Breast epithelium (tissue), 4 donors: ENCODE measurements around the gene MAP2K4. TPM values are rescaled to one million over a fixed set of nuclear protein-coding genes. Genes with fewer than 3 reads are reported as not detected.

Source experiments
- DNase-seq, 2 donors: peaks; one replicate each; pipeline ENCODE4 v3.0.0-alpha.2; 2019; ENCODE audit warnings: low spot score in 2 of 2
- H3K27ac ChIP-seq, 2 donors: fragments of 200-600 bp; sonication (generic) in 1 of 2; one replicate each; pipeline ENCODE4 v1.5.1; 2016 to 2019; ENCODE audit warnings: mild to moderate bottlenecking in 1 of 2
- H3K27me3 ChIP-seq, 2 donors: fragments of 200-600 bp; sonication (generic) in 1 of 2; one replicate each; pipeline versions ENCODE4 v1.5.1 to v1.6.0; 2017 to 2019; ENCODE audit warnings: control low read depth in 1 of 2, mild to moderate bottlenecking in 1 of 2
- H3K36me3 ChIP-seq: fragments of 200-600 bp; one replicate; pipeline ENCODE4 v1.5.1; 2019
- H3K4me1 ChIP-seq, 2 donors: fragments of 200-600 bp; sonication (generic); one replicate each; pipeline ENCODE4 v1.5.1; 2016 to 2019; ENCODE audit warnings: control low read depth in 1 of 2
- H3K4me3 ChIP-seq, 3 donors: fragments of 200-600 bp; sonication (generic); 1 replicate in 2 of 3; 2 replicates in 1 of 3; pipeline ENCODE4 v1.5.1; 2016 to 2019; ENCODE audit warnings: mild to moderate bottlenecking in 3 of 3, moderate library complexity in 2 of 3
- H3K9me3 ChIP-seq, 2 donors: fragments of 200-600 bp; sonication (generic) in 1 of 2; one replicate each; pipeline ENCODE4 v1.5.1; 2016 to 2019; ENCODE audit warnings: control low read depth in 1 of 2
- CTCF ChIP-seq, 3 donors: fragments of 450-650 bp; IDR thresholded peaks; one replicate each; pipeline ENCODE4 v1.5.1; 2016 to 2017; ENCODE audit warnings: antibody characterized with exemption in 3 of 3, mild to moderate bottlenecking in 3 of 3, moderate library complexity in 3 of 3
- POLR2A ChIP-seq: fragments of 450-650 bp; IDR thresholded peaks from one replicate; pipeline ENCODE4 v1.6.1; 2016; ENCODE audit warnings: antibody characterized with exemption, mild to moderate bottlenecking, moderate library complexity
- POLR2AphosphoS5 ChIP-seq, 3 donors: sonication (generic); formaldehyde crosslinking; IDR thresholded peaks; one replicate each; pipeline ENCODE4 v1.6.1; 2017; ENCODE audit warnings: antibody characterized with exemption in 3 of 3
- intact Hi-C: fragments of 100-400 bp; cut with DNase I; formaldehyde crosslinking; loops from one replicate; pipeline ENCODE4 v1.15.1; 2023; ENCODE audit warnings: low total_unique reads
- total RNA-seq, 3 donors: library from RNA; depleted of rRNA; stranded (reverse); fragments of >200 nt; gene quantifications; one replicate each; pipeline ENCODE4 v1.1.0, GENCODE V29; 2016

MAP2K4 gene
- total RNA-seq, 3 donors from 2014 or later, result 23.2 to 47.6 (median 38.7) TPM

GRCh38 chr17:12046786-12047185, 26.1 kb downstream of the MAP2K4 start:
- intact Hi-C loops, result no loop called here
- TF ChIP-seq CTCF (IDR thresholded peaks at IDR 0.05), result no peak
- TF ChIP-seq POLR2AphosphoS5 (IDR thresholded peaks at IDR 0.05), result no peak
- no peak for TF ChIP-seq POLR2A

GRCh38 chr17:12047681-12048376, 27.2 kb downstream of the MAP2K4 start:
- intact Hi-C loops, result no loop called here
- Histone ChIP-seq H3K27me3 (no peaks in the 10 kb centered on the region), H3K9me3 (no peaks in the 10 kb centered on the region), H3K27ac (no peak overlapping the region), H3K4me1 (no peaks in the 10 kb centered on the region), H3K36me3 (no peaks in the 10 kb centered on the region), H3K4me3 (no peak overlapping the region)
- TF ChIP-seq POLR2AphosphoS5 (IDR thresholded peaks at IDR 0.05) (no peak), CTCF (IDR thresholded peaks at IDR 0.05) (no peak), POLR2A (no peak)
- no peak for DNase-seq

More at GRCh38 chr17:12046786-12047185, 26.1 kb downstream of the MAP2K4 start:
- no peaks in the 10 kb centered on the region for H3K9me3 ChIP-seq
- DNase-seq, result no peak
- no peak overlapping the region for H3K27ac ChIP-seq
- H3K4me3 ChIP-seq, result no peak overlapping the region
- H3K27me3 ChIP-seq, result no peaks in the 10 kb centered on the region
- no peaks in the 10 kb centered on the region for H3K36me3 ChIP-seq
- H3K4me1 ChIP-seq, result no peaks in the 10 kb centered on the region

GRCh38 chr17:12048843-12049473, 28.3 kb downstream of the MAP2K4 start:
- intact Hi-C loops, result no loop called here
- DNase-seq, result no peak
- H3K36me3 ChIP-seq, result no peaks in the 10 kb centered on the region
- H3K9me3 ChIP-seq, result no peaks in the 10 kb centered on the region
- no peaks in the 10 kb centered on the region for H3K4me1 ChIP-seq
- no peak overlapping the region for H3K27ac ChIP-seq
- TF ChIP-seq POLR2AphosphoS5 (IDR thresholded peaks at IDR 0.05) (no peak), CTCF (IDR thresholded peaks at IDR 0.05) (no peak), POLR2A (no peak)
- no peak overlapping the region for H3K4me3 ChIP-seq
- H3K27me3 ChIP-seq, result no peaks in the 10 kb centered on the region

GRCh38 chr17:12050646-12051225, 30.1 kb downstream of the MAP2K4 start:
- DNase-seq, result no peak
- no peak overlapping the region for H3K27ac ChIP-seq
- no peak overlapping the region for H3K4me3 ChIP-seq
- no peaks in the 10 kb centered on the region for H3K4me1 ChIP-seq
- no peak for TF ChIP-seq POLR2A
- TF ChIP-seq POLR2AphosphoS5 (IDR thresholded peaks at IDR 0.05), result no peak
- TF ChIP-seq CTCF (IDR thresholded peaks at IDR 0.05), result no peak
- no peaks in the 10 kb centered on the region for H3K36me3 ChIP-seq
- H3K9me3 ChIP-seq, result no peaks in the 10 kb centered on the region
- H3K27me3 ChIP-seq, result no peaks in the 10 kb centered on the region
- intact Hi-C loops, result no loop called here

GRCh38 chr17:12053552-12053951, 32.9 kb downstream of the MAP2K4 start:
- Histone ChIP-seq H3K36me3 (no peaks in the 10 kb centered on the region), H3K4me1 (no peaks in the 10 kb centered on the region), H3K27me3 (no peaks in the 10 kb centered on the region), H3K27ac (no peak overlapping the region), H3K4me3 (no peak overlapping the region), H3K9me3 (no peaks in the 10 kb centered on the region)
- TF ChIP-seq POLR2AphosphoS5 (IDR thresholded peaks at IDR 0.05) (no peak), CTCF (IDR thresholded peaks at IDR 0.05) (no peak), POLR2A (no peak)
- intact Hi-C loops, result no loop called here
- DNase-seq, result no peak
